Tibial nerve (tissue), 4 donors: ENCODE data around the gene ZNF354B.

Experiments used
- EP300 ChIP-seq, 2 donors: sonication (generic); formaldehyde crosslinking; IDR thresholded peaks; one replicate each; pipeline ENCODE4 v1.6.1; 2017; ENCODE audit warnings: antibody characterized with exemption in 2 of 2, mild to moderate bottlenecking in 1 of 2
- POLR2A ChIP-seq, 2 donors: fragments of 450-650 bp; IDR thresholded peaks; one replicate each; pipeline ENCODE4 v1.6.1; 2017; ENCODE audit warnings: antibody characterized with exemption in 2 of 2, mild to moderate bottlenecking in 2 of 2, moderate library complexity in 2 of 2
- TF ChIP-seq, protein P1 (sequence below), 5 experiments: fragments of 200-600 bp in 3 of 5; fragments of 450-650 bp in 2 of 5; sonication (generic) in 3 of 5; IDR thresholded peaks; one replicate each; pipeline ENCODE4 v1.5.1; 2016 to 2019; ENCODE audit warnings: antibody characterized with exemption in 5 of 5, mild to moderate bottlenecking in 3 of 5, moderate library complexity in 2 of 5

DNA sequence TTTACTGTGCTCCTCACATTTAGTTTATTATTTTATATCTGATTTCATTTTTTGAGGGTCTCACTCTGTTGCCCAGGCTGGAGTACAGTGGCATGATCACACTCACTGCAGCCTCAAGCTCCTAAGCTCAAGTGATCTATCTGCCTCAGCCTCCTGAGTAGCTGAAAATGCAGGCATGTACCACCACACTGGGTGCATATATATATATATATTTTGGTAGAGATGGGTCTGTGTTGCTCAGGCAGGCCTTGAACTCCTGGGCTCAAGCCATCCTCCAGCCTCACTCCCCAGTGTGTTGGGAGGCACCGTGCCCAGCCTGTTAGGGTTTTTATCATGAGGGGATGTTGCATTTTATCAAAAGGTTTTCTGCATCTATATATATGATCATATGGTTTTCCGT, 39.8 kb upstream of the ZNF354B start:
- TF ChIP-seq, protein P1, sequence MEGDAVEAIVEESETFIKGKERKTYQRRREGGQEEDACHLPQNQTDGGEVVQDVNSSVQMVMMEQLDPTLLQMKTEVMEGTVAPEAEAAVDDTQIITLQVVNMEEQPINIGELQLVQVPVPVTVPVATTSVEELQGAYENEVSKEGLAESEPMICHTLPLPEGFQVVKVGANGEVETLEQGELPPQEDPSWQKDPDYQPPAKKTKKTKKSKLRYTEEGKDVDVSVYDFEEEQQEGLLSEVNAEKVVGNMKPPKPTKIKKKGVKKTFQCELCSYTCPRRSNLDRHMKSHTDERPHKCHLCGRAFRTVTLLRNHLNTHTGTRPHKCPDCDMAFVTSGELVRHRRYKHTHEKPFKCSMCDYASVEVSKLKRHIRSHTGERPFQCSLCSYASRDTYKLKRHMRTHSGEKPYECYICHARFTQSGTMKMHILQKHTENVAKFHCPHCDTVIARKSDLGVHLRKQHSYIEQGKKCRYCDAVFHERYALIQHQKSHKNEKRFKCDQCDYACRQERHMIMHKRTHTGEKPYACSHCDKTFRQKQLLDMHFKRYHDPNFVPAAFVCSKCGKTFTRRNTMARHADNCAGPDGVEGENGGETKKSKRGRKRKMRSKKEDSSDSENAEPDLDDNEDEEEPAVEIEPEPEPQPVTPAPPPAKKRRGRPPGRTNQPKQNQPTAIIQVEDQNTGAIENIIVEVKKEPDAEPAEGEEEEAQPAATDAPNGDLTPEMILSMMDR (IDR thresholded peaks at IDR 0.05): no peak
- TF ChIP-seq POLR2A (IDR thresholded peaks at IDR 0.05): no peak
- TF ChIP-seq EP300 (IDR thresholded peaks at IDR 0.05): no peak
